Uterus (tissue), 4 donors: ENCODE results near the gene TOP1. TPM values are rescaled to one million over a fixed set of nuclear protein-coding genes. Genes with fewer than 3 reads are reported as not detected.

Experiments used
- DNase-seq, 2 donors: peaks; one replicate each; pipeline ENCODE4 v3.0.0-alpha.2; 2019 to 2020
- H3K27ac ChIP-seq, 2 donors: fragments of 200-600 bp; sonication (generic); 1 replicate in 1 of 2; 2 replicates in 1 of 2; pipeline ENCODE4 v1.5.1; 2016 to 2018
- H3K27me3 ChIP-seq, 2 donors: fragments of 200-600 bp; sonication (generic); one replicate each; pipeline ENCODE4 v1.5.1; 2018 to 2019; ENCODE audit warnings: control low read depth in 1 of 2
- H3K36me3 ChIP-seq, 2 donors: fragments of 200-600 bp; sonication (generic); one replicate each; pipeline ENCODE4 v1.5.1; 2019; ENCODE audit warnings: control low read depth in 1 of 2
- H3K4me1 ChIP-seq, 2 donors: fragments of 200-600 bp; sonication (generic); one replicate each; pipeline ENCODE4 v1.5.1; 2018 to 2019; ENCODE audit warnings: control low read depth in 1 of 2
- H3K4me3 ChIP-seq, 2 donors: fragments of 200-600 bp; sonication (generic); 1 replicate in 1 of 2; 2 replicates in 1 of 2; pipeline ENCODE4 v1.5.1; 2018 to 2019; ENCODE audit warnings: mild to moderate bottlenecking in 1 of 2
- H3K9me3 ChIP-seq, 2 donors: fragments of 200-600 bp; sonication (generic); one replicate each; pipeline ENCODE4 v1.5.1; 2019; ENCODE audit warnings: control low read depth in 1 of 2
- CTCF ChIP-seq, 4 experiments: fragments of 200-600 bp in 2 of 4; fragments of 450-650 bp in 2 of 4; sonication (generic) in 2 of 4; IDR thresholded peaks; one replicate each; pipeline ENCODE4 v1.5.1; 2016 to 2019; ENCODE audit warnings: antibody characterized with exemption in 4 of 4, mild to moderate bottlenecking in 2 of 4, moderate library complexity in 1 of 4
- POLR2A ChIP-seq, 2 donors: fragments of 450-650 bp; IDR thresholded peaks; one replicate each; pipeline ENCODE4 v1.6.1; 2016; ENCODE audit warnings: antibody characterized with exemption in 2 of 2, mild to moderate bottlenecking in 1 of 2, moderate library complexity in 1 of 2
- intact Hi-C: fragments of 100-400 bp; cut with DNase I; formaldehyde crosslinking; loops from one replicate; pipeline ENCODE4 v1.15.1; 2023; ENCODE audit warnings: low total_unique reads
- total RNA-seq, 4 donors: library from RNA; depleted of rRNA in 3 of 4; stranded (reverse); fragments of >200 nt in 3 of 4; gene quantifications; one replicate each; pipeline versions ENCODE4 v1.1.0 to v1.2.4, GENCODE V29; 2014 to 2023
- donor health status: DM: yes; HTN: yes; CAD: no.

The TOP1 gene
- total RNA-seq, 4 donors from 2014 or later: 20.5 to 47.1 (median 35.4) TPM

- peak; percentile 88 to 90 for DNase-seq
- intact Hi-C loops: no loop called here
- H3K27me3 ChIP-seq: no peaks in the 10 kb centered on the region
- peaks cover 8 to 10% of the 10 kb centered on the region in 2 donors for H3K4me1 ChIP-seq
- peak within 1 kb of the TSS; percentile 93 to 99 for H3K27ac ChIP-seq
- H3K36me3 ChIP-seq: no peaks in the 10 kb centered on the region
- peak in 1 of 4 experiments; percentile 15 for TF ChIP-seq CTCF (IDR thresholded peaks at IDR 0.05)
- TF ChIP-seq POLR2A (IDR thresholded peaks at IDR 0.05): peak; percentile 82 to 89
- peak within 1 kb of the TSS; percentile 61 to 99 for H3K4me3 ChIP-seq
- no peaks in the 10 kb centered on the region for H3K9me3 ChIP-seq
These were observed 108.3 kb downstream of the TOP1 start, which contains the start of gene PLCG1 for GRCh38 chr20:41136680-41137613. PLCG1 (plus strand) TSS chr20:41137543; CDS start chr20:41137642, 99 bp downstream.

- Histone ChIP-seq H3K27me3 (no peaks in the 10 kb centered on the region), H3K36me3 (no peaks in the 10 kb centered on the region), H3K4me3 (peak overlapping the region; percentile 61 to 99), H3K9me3 (no peaks in the 10 kb centered on the region), H3K4me1 (peaks cover 8 to 10% of the 10 kb centered on the region in 2 donors), H3K27ac (peak overlapping the region; percentile 93 to 99)
- peak; percentile 82 to 83 for DNase-seq
- intact Hi-C loops: no loop called here
- no peak for TF ChIP-seq CTCF (IDR thresholded peaks at IDR 0.05)
- TF ChIP-seq POLR2A (IDR thresholded peaks at IDR 0.05): no peak
These were observed 109.2 kb downstream of the TOP1 start for GRCh38 chr20:41137614-41138474.

- H3K36me3 ChIP-seq: no peaks in the 10 kb centered on the region
- DNase-seq: no peak
- peaks cover 8 to 10% of the 10 kb centered on the region in 2 donors for H3K4me1 ChIP-seq
- H3K27ac ChIP-seq: peak overlapping the region; percentile 93 to 99
- peak overlapping the region; percentile 61 to 99 for H3K4me3 ChIP-seq
- H3K9me3 ChIP-seq: no peaks in the 10 kb centered on the region
- TF ChIP-seq POLR2A (IDR thresholded peaks at IDR 0.05): no peak
- no peak for TF ChIP-seq CTCF (IDR thresholded peaks at IDR 0.05)
- intact Hi-C loops: no loop called here
- H3K27me3 ChIP-seq: no peaks in the 10 kb centered on the region
These were observed 110.0 kb downstream of the TOP1 start for GRCh38 chr20:41138475-41139226.

- Histone ChIP-seq H3K4me1 (peaks cover 8 to 10% of the 10 kb centered on the region in 2 donors), H3K27ac (peak overlapping the region; percentile 93 to 99), H3K27me3 (no peaks in the 10 kb centered on the region), H3K4me3 (peak overlapping the region; percentile 61 to 99), H3K9me3 (no peaks in the 10 kb centered on the region), H3K36me3 (no peaks in the 10 kb centered on the region)
- DNase-seq: no peak
- intact Hi-C loops: no loop called here
- TF ChIP-seq POLR2A (IDR thresholded peaks at IDR 0.05) (no peak), CTCF (IDR thresholded peaks at IDR 0.05) (no peak)
These were observed 110.8 kb downstream of the TOP1 start for GRCh38 chr20:41139227-41140093.
